Endothelial cell (in vitro differentiated cells): Measurements from ENCODE around the gene KCNA3. TPM values are rescaled to one million over a fixed set of nuclear protein-coding genes. Genes with fewer than 3 reads are reported as not detected.

ENCODE experiments used
- DNase-seq: peaks from one replicate; pipeline ENCODE4 v3.0.0; 2021; ENCODE audit warnings: low spot score
- H3K27ac Mint-ChIP-seq: one replicate; pipeline ENCODE4 v1.8.0; 2021; ENCODE audit warnings: mixed read lengths, inconsistent platforms; ENCODE audit not compliant: unreplicated experiment
- H3K27me3 Mint-ChIP-seq: one replicate; pipeline ENCODE4 v1.8.0; 2021; ENCODE audit warnings: mild to moderate bottlenecking, moderate library complexity, mixed read lengths, inconsistent platforms; ENCODE audit not compliant: unreplicated experiment
- H3K36me3 Mint-ChIP-seq: one replicate; pipeline ENCODE4 v1.8.0; 2021; ENCODE audit warnings: mild to moderate bottlenecking, low read depth, mixed read lengths, inconsistent platforms; ENCODE audit not compliant: unreplicated experiment
- H3K4me1 Mint-ChIP-seq: one replicate; pipeline ENCODE4 v1.8.0; 2021; ENCODE audit warnings: mild to moderate bottlenecking, mixed read lengths, inconsistent platforms; ENCODE audit not compliant: unreplicated experiment
- H3K4me3 Mint-ChIP-seq: one replicate; pipeline ENCODE4 v1.8.0; 2021; ENCODE audit warnings: mild to moderate bottlenecking, mixed read lengths, inconsistent platforms; ENCODE audit not compliant: unreplicated experiment
- H3K9me3 Mint-ChIP-seq: one replicate; pipeline ENCODE4 v1.8.0; 2021; ENCODE audit warnings: mixed read lengths, inconsistent platforms; ENCODE audit not compliant: unreplicated experiment
- long read RNA-seq: library from polyadenylated mRNA; unstranded; transcript quantifications from one replicate; pipeline ENCODE4 v2.0.0, GENCODE V29; 2020; ENCODE audit not compliant: unreplicated experiment
- total RNA-seq: library from RNA; stranded (reverse); fragmentation: NEBNext Ultra II Directional; extraction: Animal tissue kit (Norgen Biotek cat#: 25700); gene quantifications from one replicate; pipeline ENCODE4 v1.2.1, GENCODE V29; 2021; ENCODE audit not compliant: unreplicated experiment
- TF ChIP-seq, protein P1 (sequence below): fragments of 200-600 bp; sonication (generic); IDR thresholded peaks from one replicate; pipeline ENCODE4 v1.5.0; 2021; ENCODE audit warnings: antibody characterized with exemption; ENCODE audit not compliant: unreplicated experiment

KCNA3 gene
- total RNA-seq, result 0.26 TPM
- long read RNA-seq, result 0 reads

DNA sequence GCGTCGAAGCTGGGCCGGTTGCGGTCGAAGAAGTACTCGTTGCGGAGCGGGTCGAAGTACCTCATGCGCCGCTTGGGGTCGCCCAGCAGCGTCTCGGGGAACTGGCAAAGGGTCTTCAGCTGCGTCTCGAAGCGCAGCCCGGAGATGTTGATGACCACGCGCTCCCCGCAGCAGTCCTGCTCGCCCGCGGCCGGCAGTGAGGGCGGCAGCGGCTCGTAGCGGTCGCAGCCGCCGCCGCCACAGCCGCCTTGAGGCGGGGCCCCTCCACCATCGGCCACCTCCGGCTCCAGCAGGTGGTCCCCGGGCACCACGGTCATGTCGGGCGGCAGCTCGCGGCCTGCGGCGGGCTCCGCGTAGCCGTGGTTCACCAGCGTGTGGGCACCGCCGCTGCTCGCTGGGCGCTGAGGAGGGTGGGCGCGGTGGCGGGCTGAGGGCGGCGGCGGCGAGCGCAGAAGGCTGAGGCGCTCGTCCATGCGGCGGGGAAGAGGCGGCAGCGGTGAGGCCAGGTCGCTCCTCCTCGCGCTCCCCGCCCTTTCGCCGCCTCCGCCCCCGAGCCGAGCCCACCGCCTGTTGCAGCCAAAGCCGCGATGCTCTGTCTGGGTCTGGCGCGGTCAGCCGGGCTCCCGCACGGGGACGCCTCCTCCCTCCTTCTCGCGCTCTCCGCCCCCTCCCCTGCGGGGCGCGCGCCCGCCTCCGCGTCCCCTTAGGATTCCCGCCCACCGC is at the start of gene KCNA3:
Gene KCNA3, minus strand, starts transcription at position 604 of the 723 bp plus-strand sequence. Its CDS starts 131 bp downstream, at position 473.
- peaks cover 10% of the 10 kb centered on the region for H3K4me1 Mint-ChIP-seq
- peaks cover 6% of the 10 kb centered on the region for H3K27me3 Mint-ChIP-seq

DNA sequence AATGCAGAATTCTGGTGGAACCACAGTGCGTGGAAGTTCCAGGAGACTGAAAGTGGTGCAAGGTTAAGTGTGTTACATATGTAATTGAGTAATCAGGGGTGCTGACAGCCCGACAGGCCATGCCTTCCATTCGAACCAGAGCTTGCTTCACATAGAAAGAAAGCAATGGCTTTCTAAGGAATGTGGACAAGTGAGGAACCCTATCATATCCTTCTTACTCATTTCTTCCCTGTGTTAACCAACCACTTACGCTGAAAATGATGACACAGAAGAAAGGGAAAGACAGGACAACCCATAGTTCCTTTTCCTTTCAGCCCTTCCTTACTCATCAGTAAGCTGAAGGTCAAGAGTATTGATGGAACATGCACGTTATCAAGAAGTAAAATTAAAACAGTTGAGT is 48.1 kb upstream of the KCNA3 start:
- TF ChIP-seq, protein P1, sequence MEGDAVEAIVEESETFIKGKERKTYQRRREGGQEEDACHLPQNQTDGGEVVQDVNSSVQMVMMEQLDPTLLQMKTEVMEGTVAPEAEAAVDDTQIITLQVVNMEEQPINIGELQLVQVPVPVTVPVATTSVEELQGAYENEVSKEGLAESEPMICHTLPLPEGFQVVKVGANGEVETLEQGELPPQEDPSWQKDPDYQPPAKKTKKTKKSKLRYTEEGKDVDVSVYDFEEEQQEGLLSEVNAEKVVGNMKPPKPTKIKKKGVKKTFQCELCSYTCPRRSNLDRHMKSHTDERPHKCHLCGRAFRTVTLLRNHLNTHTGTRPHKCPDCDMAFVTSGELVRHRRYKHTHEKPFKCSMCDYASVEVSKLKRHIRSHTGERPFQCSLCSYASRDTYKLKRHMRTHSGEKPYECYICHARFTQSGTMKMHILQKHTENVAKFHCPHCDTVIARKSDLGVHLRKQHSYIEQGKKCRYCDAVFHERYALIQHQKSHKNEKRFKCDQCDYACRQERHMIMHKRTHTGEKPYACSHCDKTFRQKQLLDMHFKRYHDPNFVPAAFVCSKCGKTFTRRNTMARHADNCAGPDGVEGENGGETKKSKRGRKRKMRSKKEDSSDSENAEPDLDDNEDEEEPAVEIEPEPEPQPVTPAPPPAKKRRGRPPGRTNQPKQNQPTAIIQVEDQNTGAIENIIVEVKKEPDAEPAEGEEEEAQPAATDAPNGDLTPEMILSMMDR, result no peak
- no peaks in the 10 kb centered on the region for H3K36me3 Mint-ChIP-seq
- H3K4me1 Mint-ChIP-seq, result no peaks in the 10 kb centered on the region
- no peak overlapping the region for H3K4me3 Mint-ChIP-seq
- no peaks in the 10 kb centered on the region for H3K9me3 Mint-ChIP-seq
- no peak for DNase-seq
- no peak overlapping the region for H3K27ac Mint-ChIP-seq
- H3K27me3 Mint-ChIP-seq, result no peaks in the 10 kb centered on the region

More for the DNA sequence above, at the start of gene KCNA3:
- TF ChIP-seq, protein P1, result no peak
- H3K4me3 Mint-ChIP-seq, result peak within 1 kb of the TSS; percentile 87
- DNase-seq, result peak; percentile 42
- H3K9me3 Mint-ChIP-seq, result no peaks in the 10 kb centered on the region
- H3K27ac Mint-ChIP-seq, result no peak within 1 kb of the TSS
- H3K36me3 Mint-ChIP-seq, result peaks cover 4% of the 10 kb centered on the region

DNA sequence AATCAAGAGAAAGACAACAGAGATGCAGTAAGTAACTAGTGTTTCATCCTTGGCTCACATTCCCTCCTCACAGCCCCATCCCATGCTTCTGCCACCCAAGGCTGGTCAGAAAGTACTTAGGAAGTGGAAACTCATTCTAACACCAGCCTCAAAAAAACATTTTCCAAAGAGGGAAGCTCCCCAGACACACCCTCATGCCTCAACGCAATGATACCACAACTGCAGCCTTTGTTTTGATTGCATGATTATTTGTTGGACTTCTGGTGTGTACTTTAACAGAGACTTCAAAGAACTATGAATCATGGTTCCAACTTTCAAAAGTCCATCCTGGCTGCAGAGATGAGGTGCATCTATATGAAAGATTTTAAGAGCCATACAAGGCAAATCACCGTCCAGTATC is 45.2 kb upstream of the KCNA3 start:
- DNase-seq, result no peak
- Mint-ChIP-seq H3K4me1 (no peaks in the 10 kb centered on the region), H3K27me3 (no peaks in the 10 kb centered on the region), H3K27ac (no peak overlapping the region), H3K9me3 (no peaks in the 10 kb centered on the region), H3K36me3 (no peaks in the 10 kb centered on the region), H3K4me3 (no peak overlapping the region)
- TF ChIP-seq, protein P1, result no peak

DNA sequence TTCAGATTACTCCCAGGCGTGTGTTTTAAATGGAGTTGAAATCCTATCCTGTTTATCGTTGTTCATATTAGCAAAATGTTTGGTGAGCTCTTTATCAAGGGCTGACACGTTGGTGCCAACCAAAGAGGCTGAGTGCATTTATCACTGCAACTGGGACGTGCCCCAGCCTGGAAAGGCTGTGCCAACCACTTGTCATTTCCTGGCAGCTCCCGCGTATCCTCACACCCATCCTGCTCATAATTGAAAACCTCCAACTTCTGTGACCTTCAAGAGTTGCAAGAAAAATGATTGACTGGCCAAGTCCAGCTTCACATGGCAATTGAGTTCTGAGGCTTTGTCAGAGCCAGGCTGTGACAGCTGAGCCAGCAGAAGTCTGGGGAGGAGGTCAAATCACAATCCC is 43.7 kb upstream of the KCNA3 start:
- H3K36me3 Mint-ChIP-seq, result no peaks in the 10 kb centered on the region
- H3K9me3 Mint-ChIP-seq, result no peaks in the 10 kb centered on the region
- no peak overlapping the region for H3K27ac Mint-ChIP-seq
- TF ChIP-seq, protein P1, result no peak
- no peaks in the 10 kb centered on the region for H3K27me3 Mint-ChIP-seq
- no peak overlapping the region for H3K4me3 Mint-ChIP-seq
- no peak for DNase-seq
- no peaks in the 10 kb centered on the region for H3K4me1 Mint-ChIP-seq

DNA sequence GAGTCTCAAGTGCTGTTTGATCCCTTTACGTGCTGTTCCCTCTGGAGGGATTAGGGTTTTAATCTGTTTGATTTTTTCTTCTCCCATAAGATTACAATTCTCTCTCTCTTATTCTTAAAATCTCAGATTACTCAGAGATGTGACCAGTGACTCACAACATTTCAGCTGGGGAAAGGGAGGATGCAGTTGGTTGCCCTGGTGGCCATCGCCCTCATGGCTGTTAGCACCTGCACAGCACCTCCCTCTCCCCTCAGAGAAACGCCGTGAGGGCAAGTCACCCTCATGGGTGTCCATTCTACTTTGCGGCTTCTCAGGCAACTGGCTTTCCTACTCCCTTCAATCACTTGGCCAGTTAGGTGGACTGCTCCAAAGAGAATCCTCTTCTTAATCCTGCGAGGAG is 42.4 kb upstream of the KCNA3 start:
- Mint-ChIP-seq H3K27ac (no peak overlapping the region), H3K36me3 (no peaks in the 10 kb centered on the region), H3K4me3 (no peak overlapping the region), H3K4me1 (no peaks in the 10 kb centered on the region), H3K27me3 (no peaks in the 10 kb centered on the region), H3K9me3 (no peaks in the 10 kb centered on the region)
- no peak for DNase-seq
- TF ChIP-seq, protein P1, result no peak
